Loucy (cell line): ENCODE data around the gene ALDH1A1.

Experiments used
- H2AFZ ChIP-seq: fragments of 200-600 bp; sonication (generic); 2 replicates; pipeline ENCODE4 v1.6.0; 2016; ENCODE audit warnings: antibody characterized with exemption, mild to moderate bottlenecking, low read length, moderate library complexity
- H3F3A ChIP-seq: fragments of 200-600 bp; 2 replicates; pipeline ENCODE4 v1.6.0; 2016; ENCODE audit warnings: antibody characterized with exemption, low read depth, mild to moderate bottlenecking
- H3K27me3 ChIP-seq: fragments of 200-600 bp; sonication (generic); 2 replicates; pipeline ENCODE4 v1.6.1; 2014; ENCODE audit warnings: low read length, mild to moderate bottlenecking; ENCODE audit not compliant: insufficient read depth, poor library complexity, severe bottlenecking
- H3K36me3 ChIP-seq: fragments of 200-600 bp; sonication (generic); 2 replicates; pipeline ENCODE4 v1.6.1; 2016; ENCODE audit warnings: low read length; ENCODE audit not compliant: insufficient read depth
- H3K4me1 ChIP-seq: fragments of 200-600 bp; sonication (generic); 2 replicates; pipeline ENCODE4 v1.5.1; 2014; ENCODE audit warnings: low read length, mild to moderate bottlenecking; ENCODE audit not compliant: insufficient read depth, poor library complexity, severe bottlenecking
- H3K4me2 ChIP-seq: fragments of 200-600 bp; sonication (generic); 2 replicates; pipeline ENCODE4 v1.6.0; 2014; ENCODE audit warnings: antibody characterized with exemption, low read length, low read depth, mild to moderate bottlenecking; ENCODE audit not compliant: poor library complexity, severe bottlenecking
- H3K4me3 ChIP-seq: fragments of 200-600 bp; sonication (generic); 2 replicates; pipeline ENCODE4 v1.5.1; 2014; ENCODE audit warnings: low read length, mild to moderate bottlenecking, mixed read lengths; ENCODE audit not compliant: poor library complexity, severe bottlenecking
- H3K79me2 ChIP-seq: fragments of 200-600 bp; sonication (generic); 2 replicates; pipeline ENCODE4 v1.6.1; 2014; ENCODE audit warnings: low read length; ENCODE audit not compliant: insufficient read depth
- H3K9ac ChIP-seq: fragments of 200-600 bp; sonication (generic); 2 replicates; pipeline ENCODE4 v1.6.0; 2014; ENCODE audit warnings: mild to moderate bottlenecking, low read depth, low read length, moderate library complexity; ENCODE audit not compliant: poor library complexity, severe bottlenecking
- H3K9me2 ChIP-seq: fragments of 200-600 bp; sonication (generic); replicated peaks from 2 replicates; pipeline ENCODE4 v1.6.1; 2016; ENCODE audit warnings: low read depth, low read length, mixed read lengths
- H3K9me3 ChIP-seq: fragments of 200-600 bp; sonication (generic); 2 replicates; pipeline ENCODE4 v1.6.1; 2014; ENCODE audit warnings: mild to moderate bottlenecking, antibody characterized with exemption, low read length, low read depth; ENCODE audit not compliant: insufficient read depth
- H4K20me1 ChIP-seq: fragments of 200-600 bp; sonication (generic); 2 replicates; pipeline ENCODE4 v1.6.0; 2014; ENCODE audit warnings: antibody characterized with exemption, low read length, mild to moderate bottlenecking; ENCODE audit not compliant: insufficient read depth, poor library complexity, severe bottlenecking
- EZH2phosphoT487 ChIP-seq: fragments of 200-600 bp; IDR thresholded peaks from 2 replicates; pipeline ENCODE4 v1.6.1; 2018; ENCODE audit warnings: antibody characterized with exemption, mild to moderate bottlenecking, moderate library complexity, borderline replicate concordance
- TF ChIP-seq, protein P1 (sequence below): fragments of 200-600 bp; sonication (generic); conservative IDR thresholded peaks from 2 replicates; pipeline ENCODE4 v1.5.1; 2014; ENCODE audit warnings: mild to moderate bottlenecking, antibody characterized with exemption, low read length

Gene ALDH1A1

DNA sequence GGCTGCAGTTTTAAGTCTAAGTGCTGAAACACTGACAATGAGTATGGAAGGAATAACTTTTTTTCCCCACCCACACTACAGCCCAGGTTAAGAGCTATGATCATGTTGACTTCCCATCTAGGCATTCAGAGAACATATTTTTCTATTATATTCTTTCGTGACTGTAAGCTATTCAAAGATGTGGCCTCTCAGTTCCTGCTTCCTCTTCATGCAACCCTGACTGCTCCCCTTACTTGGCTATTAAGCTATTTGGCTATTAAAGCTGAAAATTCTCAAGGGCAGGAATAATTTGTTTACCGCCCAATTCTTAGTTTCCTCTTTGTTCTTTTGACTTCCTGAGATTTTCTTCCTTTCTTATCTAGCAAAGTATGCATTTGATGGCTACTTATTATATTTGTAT lies 18.6 kb upstream of the ALDH1A1 start:
- Histone ChIP-seq H3K4me2 (peak overlapping the region; percentile 10), H3K36me3 (no peaks in the 10 kb centered on the region), H3K9me3 (no peaks in the 10 kb centered on the region), H3F3A (no peaks in the 10 kb centered on the region), H2AFZ (peak overlapping the region; percentile 53), H4K20me1 (no peaks in the 10 kb centered on the region), H3K4me1 (peaks cover 7% of the 10 kb centered on the region), H3K27me3 (no peaks in the 10 kb centered on the region), H3K4me3 (no peak overlapping the region), H3K9me2 (no peaks in the 10 kb centered on the region), H3K9ac (no peak overlapping the region), H3K79me2 (no peaks in the 10 kb centered on the region)
- no peak for TF ChIP-seq EZH2phosphoT487
- TF ChIP-seq, protein P1, sequence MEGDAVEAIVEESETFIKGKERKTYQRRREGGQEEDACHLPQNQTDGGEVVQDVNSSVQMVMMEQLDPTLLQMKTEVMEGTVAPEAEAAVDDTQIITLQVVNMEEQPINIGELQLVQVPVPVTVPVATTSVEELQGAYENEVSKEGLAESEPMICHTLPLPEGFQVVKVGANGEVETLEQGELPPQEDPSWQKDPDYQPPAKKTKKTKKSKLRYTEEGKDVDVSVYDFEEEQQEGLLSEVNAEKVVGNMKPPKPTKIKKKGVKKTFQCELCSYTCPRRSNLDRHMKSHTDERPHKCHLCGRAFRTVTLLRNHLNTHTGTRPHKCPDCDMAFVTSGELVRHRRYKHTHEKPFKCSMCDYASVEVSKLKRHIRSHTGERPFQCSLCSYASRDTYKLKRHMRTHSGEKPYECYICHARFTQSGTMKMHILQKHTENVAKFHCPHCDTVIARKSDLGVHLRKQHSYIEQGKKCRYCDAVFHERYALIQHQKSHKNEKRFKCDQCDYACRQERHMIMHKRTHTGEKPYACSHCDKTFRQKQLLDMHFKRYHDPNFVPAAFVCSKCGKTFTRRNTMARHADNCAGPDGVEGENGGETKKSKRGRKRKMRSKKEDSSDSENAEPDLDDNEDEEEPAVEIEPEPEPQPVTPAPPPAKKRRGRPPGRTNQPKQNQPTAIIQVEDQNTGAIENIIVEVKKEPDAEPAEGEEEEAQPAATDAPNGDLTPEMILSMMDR, result no peak

DNA sequence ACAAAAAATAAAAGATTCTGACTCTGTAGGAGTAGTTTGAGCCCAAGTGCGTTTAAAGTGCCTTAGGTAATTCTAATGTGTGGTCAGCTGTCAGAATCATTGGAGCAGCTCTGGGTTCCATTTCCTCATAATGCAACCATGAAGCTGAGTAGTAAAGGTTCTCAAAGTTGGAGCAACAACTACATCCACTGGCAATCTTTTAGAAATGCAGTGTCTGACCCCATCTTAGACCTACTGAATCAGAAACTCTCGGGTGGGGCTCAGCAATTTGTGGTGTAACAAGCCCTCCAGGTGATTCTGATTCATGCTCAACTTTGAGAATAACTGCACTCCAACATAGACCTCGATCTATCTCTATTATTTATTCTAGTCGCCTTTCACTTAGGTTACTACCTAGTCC lies 7.6 kb upstream of the ALDH1A1 start:
- TF ChIP-seq, protein P1, result 0 out of 2 replicates have a peak, but pooled peaks have one; percentile 12
- no peak for TF ChIP-seq EZH2phosphoT487
- Histone ChIP-seq H3K9ac (no peak overlapping the region), H2AFZ (no peak overlapping the region), H3K9me3 (no peaks in the 10 kb centered on the region), H4K20me1 (no peaks in the 10 kb centered on the region), H3F3A (no peaks in the 10 kb centered on the region), H3K4me2 (no peak overlapping the region), H3K79me2 (no peaks in the 10 kb centered on the region), H3K27me3 (no peaks in the 10 kb centered on the region), H3K4me3 (no peak overlapping the region), H3K9me2 (no peaks in the 10 kb centered on the region), H3K4me1 (no peaks in the 10 kb centered on the region), H3K36me3 (no peaks in the 10 kb centered on the region)

DNA sequence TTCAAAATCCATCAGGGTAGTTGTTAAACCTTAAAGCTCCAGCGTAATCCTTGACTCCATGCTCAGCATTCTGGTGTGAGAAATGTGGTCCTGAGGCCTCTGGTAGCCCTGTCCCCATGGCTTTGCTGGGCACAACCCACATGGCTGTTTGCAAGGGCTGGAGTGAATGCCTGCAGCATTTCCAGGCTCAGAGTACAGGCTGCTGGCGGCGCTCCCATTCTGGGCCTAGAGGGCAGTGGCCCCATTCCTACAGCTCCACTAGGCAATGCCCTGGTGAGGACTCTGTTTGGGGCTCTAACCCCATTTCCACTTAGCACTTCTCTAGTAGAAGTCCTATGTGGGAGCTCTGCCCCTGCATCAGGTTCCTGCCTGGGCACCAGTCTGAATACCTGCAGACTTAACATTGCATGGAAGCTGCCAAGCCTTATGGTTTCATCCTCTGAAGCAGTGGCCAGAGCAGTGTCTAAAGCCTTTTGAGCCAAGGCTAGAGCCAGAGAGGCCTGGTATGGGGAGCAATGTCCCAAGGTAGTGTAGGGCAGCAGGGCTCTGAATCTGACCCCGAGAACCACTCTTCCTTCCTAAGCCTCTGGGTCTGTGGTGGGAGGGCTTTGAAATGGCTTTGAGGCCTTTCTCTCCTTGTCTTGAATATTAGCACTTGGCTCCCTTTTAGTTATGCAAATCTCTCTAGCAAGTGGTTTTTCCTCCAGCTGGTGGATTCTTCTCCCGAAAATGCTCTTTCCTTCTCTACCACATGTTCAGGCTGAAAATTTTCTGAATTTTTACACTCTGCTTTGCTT lies 5.8 kb upstream of the ALDH1A1 start:
- no peaks in the 10 kb centered on the region for H3K9me2 ChIP-seq
- no peaks in the 10 kb centered on the region for H3K27me3 ChIP-seq
- no peak overlapping the region for H3K9ac ChIP-seq
- H3K36me3 ChIP-seq, result no peaks in the 10 kb centered on the region
- H4K20me1 ChIP-seq, result no peaks in the 10 kb centered on the region
- H3K79me2 ChIP-seq, result no peaks in the 10 kb centered on the region
- H3F3A ChIP-seq, result no peaks in the 10 kb centered on the region
- no peak overlapping the region for H3K4me2 ChIP-seq
- no peaks in the 10 kb centered on the region for H3K9me3 ChIP-seq
- H3K4me3 ChIP-seq, result no peak overlapping the region
- no peak overlapping the region for H2AFZ ChIP-seq
- H3K4me1 ChIP-seq, result peaks cover under 1% of the 10 kb centered on the region
- TF ChIP-seq, protein P1, result no peak
- no peak for TF ChIP-seq EZH2phosphoT487
